Fibroblast of mammary gland (primary cell): Measurements from ENCODE around the gene ATP1B1.

Source experiments
- DNase-seq: peaks from one replicate; pipeline ENCODE4 v3.0.0-alpha.2; 2010; ENCODE audit warnings: low read depth
- H3K4me3 ChIP-seq: 2 replicates; pipeline ENCODE4 v1.5.1; 2011; ENCODE audit warnings: low read depth, mild to moderate bottlenecking, low read length, moderate library complexity; ENCODE audit not compliant: control insufficient read depth
- TF ChIP-seq, protein P1 (sequence below): conservative IDR thresholded peaks from 2 replicates; pipeline ENCODE4 v1.5.1; 2011; ENCODE audit warnings: low read depth, low read length, inconsistent platforms; ENCODE audit not compliant: control insufficient read depth, insufficient read depth

ATP1B1 gene

DNA sequence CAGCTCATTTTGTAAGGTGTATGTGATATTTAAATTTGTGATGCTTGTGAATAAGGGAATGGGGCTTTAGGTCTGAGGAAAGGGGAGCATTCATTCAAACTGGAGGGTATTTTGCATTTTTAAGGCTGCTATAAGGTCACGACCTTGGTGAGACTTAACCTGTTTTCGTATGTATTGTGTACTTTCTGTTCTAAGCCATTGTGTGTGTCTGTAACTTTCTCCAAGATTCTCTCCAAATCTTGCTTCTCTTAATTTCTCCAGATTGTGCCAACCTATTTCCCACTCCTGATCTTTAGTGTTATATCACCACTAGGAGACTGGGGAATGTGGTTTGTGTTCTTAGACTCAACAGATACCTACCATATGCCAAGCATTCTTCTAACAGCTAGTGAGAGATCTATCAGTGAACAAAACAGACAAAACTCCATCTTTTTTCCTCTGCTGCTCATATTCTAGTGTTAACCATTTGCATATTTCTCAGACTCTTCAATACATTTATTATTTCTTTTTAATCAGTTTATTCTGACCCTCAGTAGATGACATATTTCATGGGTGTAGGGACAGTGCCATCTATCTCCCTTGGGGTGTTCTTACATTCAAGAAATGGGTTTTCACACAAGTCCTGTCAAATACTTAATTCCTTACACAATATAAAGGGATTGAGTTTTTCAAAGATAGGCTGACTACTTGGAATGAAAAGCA, 27.5 kb downstream of the ATP1B1 start:
- DNase-seq, result peak; percentile 21
- no peak overlapping the region for H3K4me3 ChIP-seq
- TF ChIP-seq, protein P1, sequence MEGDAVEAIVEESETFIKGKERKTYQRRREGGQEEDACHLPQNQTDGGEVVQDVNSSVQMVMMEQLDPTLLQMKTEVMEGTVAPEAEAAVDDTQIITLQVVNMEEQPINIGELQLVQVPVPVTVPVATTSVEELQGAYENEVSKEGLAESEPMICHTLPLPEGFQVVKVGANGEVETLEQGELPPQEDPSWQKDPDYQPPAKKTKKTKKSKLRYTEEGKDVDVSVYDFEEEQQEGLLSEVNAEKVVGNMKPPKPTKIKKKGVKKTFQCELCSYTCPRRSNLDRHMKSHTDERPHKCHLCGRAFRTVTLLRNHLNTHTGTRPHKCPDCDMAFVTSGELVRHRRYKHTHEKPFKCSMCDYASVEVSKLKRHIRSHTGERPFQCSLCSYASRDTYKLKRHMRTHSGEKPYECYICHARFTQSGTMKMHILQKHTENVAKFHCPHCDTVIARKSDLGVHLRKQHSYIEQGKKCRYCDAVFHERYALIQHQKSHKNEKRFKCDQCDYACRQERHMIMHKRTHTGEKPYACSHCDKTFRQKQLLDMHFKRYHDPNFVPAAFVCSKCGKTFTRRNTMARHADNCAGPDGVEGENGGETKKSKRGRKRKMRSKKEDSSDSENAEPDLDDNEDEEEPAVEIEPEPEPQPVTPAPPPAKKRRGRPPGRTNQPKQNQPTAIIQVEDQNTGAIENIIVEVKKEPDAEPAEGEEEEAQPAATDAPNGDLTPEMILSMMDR, result peak; percentile 20

DNA sequence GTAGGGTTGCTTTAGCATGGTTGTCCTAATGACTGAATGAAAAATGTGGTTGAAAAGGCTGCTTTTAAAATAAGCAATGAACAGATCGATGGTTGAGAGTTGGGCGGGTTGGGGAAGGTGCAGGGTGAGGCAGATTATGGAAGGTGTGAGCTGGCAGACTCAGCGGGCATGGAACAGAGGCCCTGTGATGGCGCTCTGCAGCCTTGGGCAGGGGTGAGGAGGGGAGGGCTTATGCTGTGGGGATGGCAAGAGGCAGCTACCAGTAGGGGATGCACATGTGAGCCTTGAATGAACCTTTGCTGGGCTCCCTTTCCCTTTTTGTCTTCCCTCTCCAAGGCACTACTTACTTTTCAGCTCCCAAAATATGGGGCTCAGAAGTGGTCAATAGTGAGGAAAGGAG, 30.9 kb downstream of the ATP1B1 start:
- TF ChIP-seq, protein P1, result no peak
- no peak for DNase-seq
- no peak overlapping the region for H3K4me3 ChIP-seq

DNA sequence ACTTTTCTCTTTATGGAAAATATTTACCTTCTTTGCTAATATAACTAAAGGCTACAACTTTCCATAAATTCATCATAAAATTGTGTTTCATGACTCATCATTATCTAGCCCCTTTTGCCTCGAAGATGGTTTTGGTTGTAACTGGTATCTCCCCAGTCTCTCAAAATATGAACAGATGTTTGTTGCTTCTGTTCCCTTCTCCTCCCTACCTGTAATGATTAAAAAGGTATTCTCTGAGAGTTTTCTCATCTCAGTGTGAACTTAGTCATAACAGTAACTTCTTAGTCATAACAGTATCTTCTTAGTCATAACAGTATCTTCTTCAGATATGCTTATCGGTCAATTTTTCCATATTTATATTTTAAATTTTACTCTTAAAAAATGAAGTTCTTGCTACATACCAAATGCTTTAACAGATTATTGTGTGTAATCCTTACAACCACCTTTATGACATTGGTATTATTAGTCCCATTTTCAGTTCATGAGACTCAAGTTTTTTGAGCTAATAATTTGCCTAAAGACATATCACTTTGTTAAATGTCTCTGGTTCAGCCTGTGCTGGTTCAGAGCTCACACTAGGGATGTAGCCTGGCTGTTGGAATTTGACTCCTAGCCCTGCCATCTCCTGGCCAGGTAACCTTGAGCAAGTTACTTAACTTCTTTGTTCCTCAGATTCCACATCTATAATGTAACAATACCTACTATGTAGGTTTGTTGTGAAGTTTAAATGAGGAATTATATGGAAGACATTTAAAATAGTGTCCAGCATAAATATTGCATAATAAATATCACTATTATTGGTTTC, 32.6 kb downstream of the ATP1B1 start:
- H3K4me3 ChIP-seq, result no peak overlapping the region
- TF ChIP-seq, protein P1, result no peak
- DNase-seq, result no peak

DNA sequence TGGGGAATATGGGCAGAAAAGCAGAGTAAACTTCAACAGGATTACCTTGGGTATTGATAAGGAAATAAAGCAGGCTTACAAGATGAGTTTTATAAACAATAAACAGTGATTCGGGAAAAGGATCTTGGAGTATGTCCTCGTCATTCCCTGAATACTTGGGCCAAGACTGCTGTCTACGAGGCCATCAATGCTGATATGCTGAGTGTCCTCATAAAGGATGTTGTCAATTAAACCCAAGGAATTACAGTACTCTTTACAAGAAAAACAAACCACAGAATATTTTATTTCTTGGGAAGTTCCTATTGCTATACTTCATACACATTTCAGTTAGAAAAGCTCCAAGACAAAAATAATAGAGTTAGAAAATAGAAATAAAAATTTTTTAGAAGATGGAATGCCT, 34.9 kb downstream of the ATP1B1 start:
- no peak overlapping the region for H3K4me3 ChIP-seq
- TF ChIP-seq, protein P1, result no peak
- no peak for DNase-seq

- TF ChIP-seq, protein P1, result no peak
- no peak for DNase-seq
- no peak overlapping the region for H3K4me3 ChIP-seq
Measured at GRCh38 chr1:169142129-169142528, 35.6 kb downstream of the ATP1B1 start.

DNA sequence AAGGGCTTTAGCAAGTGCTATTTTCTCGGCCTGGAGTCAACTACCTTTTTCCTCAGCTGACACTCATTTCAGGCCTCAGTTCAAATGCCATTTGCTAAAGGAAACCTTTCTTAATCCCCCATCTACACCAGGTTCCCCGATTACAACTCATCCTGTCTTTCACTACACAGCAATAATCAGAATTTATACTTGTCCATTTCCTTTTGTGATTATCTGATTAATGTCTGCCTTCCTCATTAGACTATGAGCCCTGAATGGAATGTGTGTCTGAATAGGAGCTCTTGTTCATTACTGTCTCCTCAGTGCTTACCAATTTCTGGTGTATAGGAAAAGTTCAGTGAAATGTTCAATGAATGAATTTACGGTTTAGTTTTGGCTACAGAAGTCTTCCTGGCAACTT, 36.9 kb downstream of the ATP1B1 start:
- DNase-seq, result no peak
- TF ChIP-seq, protein P1, result no peak
- no peak overlapping the region for H3K4me3 ChIP-seq

GRCh38 chr1:169143984-169144383, 37.5 kb downstream of the ATP1B1 start:
- TF ChIP-seq, protein P1, result no peak
- no peak overlapping the region for H3K4me3 ChIP-seq
- DNase-seq, result no peak
